Ovary (tissue), 9 donors: ENCODE measurements around the gene CCR8. TPM values are rescaled to one million over a fixed set of nuclear protein-coding genes. Genes with fewer than 3 reads are reported as not detected.

Source experiments
- DNase-seq, 5 donors: peaks; one replicate each; pipeline ENCODE4 v3.0.0-alpha.2; 2019 to 2020
- H3K27ac ChIP-seq, 2 donors: fragments of 200-600 bp; one replicate each; pipeline versions ENCODE4 v1.5.1 to v1.8.0; 2019 to 2022
- H3K27me3 ChIP-seq: fragments of 200-600 bp; one replicate; pipeline ENCODE4 v1.8.0; 2022
- H3K36me3 ChIP-seq: fragments of 200-600 bp; sonication (generic); one replicate; pipeline ENCODE4 v1.5.1; 2019
- H3K4me1 ChIP-seq: one replicate; pipeline ENCODE4 v1.8.1; 2013; ENCODE audit warnings: mild to moderate bottlenecking, moderate library complexity; ENCODE audit not compliant: insufficient read depth
- H3K4me3 ChIP-seq: fragments of 200-600 bp; sonication (generic); one replicate; pipeline ENCODE4 v1.5.1; 2017
- H3K9me3 ChIP-seq, 2 donors: fragments of 200-600 bp in 1 of 2; sonication (generic) in 1 of 2; one replicate each; pipeline versions ENCODE4 v1.5.1 to v1.8.1; 2013 to 2019; ENCODE audit warnings: mild to moderate bottlenecking in 1 of 2, moderate library complexity in 1 of 2
- EP300 ChIP-seq: sonication (generic); formaldehyde crosslinking; IDR thresholded peaks from one replicate; pipeline ENCODE4 v1.6.1; 2017; ENCODE audit warnings: antibody characterized with exemption
- POLR2A ChIP-seq: fragments of 450-650 bp; IDR thresholded peaks from one replicate; pipeline ENCODE4 v1.6.1; 2017; ENCODE audit warnings: antibody characterized with exemption, mild to moderate bottlenecking, moderate library complexity
- WGBS, 3 donors: extraction: QIAGEN DNeasy Blood & Tissue Kit in 1 of 3; methylation state at CpG; one replicate each; pipeline versions ENCODE4 v1.1.5 to v1.1.7; 2013 to 2017; 5-methylcytosine and 5-hydroxymethylcytosine counted together
- intact Hi-C, 4 donors: fragments of 100-400 bp; cut with DNase I; formaldehyde crosslinking; loops; one replicate each; pipeline versions ENCODE4 v1.11.0 to v1.15.1; 2022 to 2023
- polyA plus RNA-seq, 2 donors: library from polyadenylated mRNA; stranded (reverse); fragments of 200-250 nt in 1 of 2; fragments of 350-450 nt in 1 of 2; fragmentation: Illumina TruSeq in 1 of 2; extraction: RNeasy Lipid Tissue Mini Kit (QIAGEN cat#74804) in 1 of 2; gene quantifications; one replicate each; pipeline ENCODE4 v1.2.3, GENCODE V29; 2013 to 2014
- total RNA-seq, 7 donors: library from RNA; depleted of rRNA in 2 of 7; stranded (reverse); fragments of >200 nt in 2 of 7; fragmentation: NEBNext Ultra II Directional in 3 of 7; extraction: Animal tissue kit (Norgen Biotek cat#: 25700) in 3 of 7; gene quantifications; one replicate each; pipeline versions ENCODE4 v1.1.0 to v1.2.4, GENCODE V29; 2016 to 2023
- TF ChIP-seq, protein P1 (sequence below), 3 donors: fragments of 450-650 bp in 2 of 3; fragments of 200-600 bp in 1 of 3; IDR thresholded peaks; one replicate each; pipeline versions ENCODE4 v1.5.1 to v1.8.0; 2016 to 2022; ENCODE audit warnings: antibody characterized with exemption in 3 of 3, mild to moderate bottlenecking in 1 of 3
- donor health status: DM: no; HTN: no; CAD: no; lungs with moderate emphysema.
- donor health status: DM: no; HTN: no; CAD: no.
- donor health status: Bipolar disorder and iron deficiency.
- donor health status: DM: yes; HTN: yes; CAD: no.
- donor health status: DM: no; HTN: no; CAD: no.
- donor health status: DM: yes; HTN: yes; CAD: no.

The CCR8 gene
- total and polyA plus RNA-seq, 9 donors: 0.23 TPM; not detected in 8

DNA sequence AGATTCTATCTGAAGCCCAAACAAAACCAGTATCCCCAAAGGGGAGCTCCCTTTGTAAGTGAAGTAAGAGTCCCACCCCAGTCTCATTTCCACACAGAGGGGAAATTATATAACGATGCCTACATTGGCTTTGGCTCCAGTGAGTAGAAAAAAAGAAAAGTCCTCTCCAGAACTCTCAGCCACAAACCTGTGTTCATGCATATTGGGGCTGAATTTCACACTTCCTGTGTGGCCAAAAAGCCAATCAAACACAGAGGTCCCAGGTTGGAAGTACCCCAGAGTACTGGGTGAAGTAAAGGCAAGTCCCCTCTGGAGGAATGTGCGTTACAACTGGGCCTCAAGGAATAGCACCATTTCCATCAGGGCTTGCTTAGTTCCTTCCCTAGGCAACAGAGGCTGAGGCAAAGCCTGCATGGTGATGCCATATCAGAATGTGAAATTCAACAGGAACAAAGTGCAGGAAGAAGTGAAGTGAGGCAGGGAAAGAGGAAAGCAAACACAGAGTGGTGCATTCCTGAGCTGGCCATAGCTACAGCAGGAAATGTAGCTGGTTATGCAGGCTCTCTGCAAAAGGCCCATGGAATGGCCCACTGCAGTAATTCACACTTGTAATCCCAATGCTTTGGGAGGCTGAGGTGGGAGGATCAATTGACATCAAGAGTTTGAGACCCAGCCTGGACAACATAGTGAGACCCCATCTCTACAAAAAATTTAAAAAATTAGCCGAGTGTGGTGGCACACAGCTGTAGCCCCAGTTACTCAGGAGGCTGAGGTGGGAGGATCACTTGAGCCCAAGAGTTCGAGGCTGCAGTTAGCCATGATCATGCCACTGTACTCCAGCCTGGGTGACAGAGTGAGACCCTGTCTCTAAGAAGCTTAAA is 33.1 kb upstream of the CCR8 start:
- WGBS, 3 donors: 86 to 93% (median 88%) methylated on average over 4 of the region's 4 CpGs
- intact Hi-C loops: loop anchor here in 1 of 4 donors (5.0 kb wide), 1 partner anchor 89 kb away; no protein-coding TSS in a partner anchor
- TF ChIP-seq POLR2A (no peak), EP300 (no peak)
- TF ChIP-seq, protein P1, sequence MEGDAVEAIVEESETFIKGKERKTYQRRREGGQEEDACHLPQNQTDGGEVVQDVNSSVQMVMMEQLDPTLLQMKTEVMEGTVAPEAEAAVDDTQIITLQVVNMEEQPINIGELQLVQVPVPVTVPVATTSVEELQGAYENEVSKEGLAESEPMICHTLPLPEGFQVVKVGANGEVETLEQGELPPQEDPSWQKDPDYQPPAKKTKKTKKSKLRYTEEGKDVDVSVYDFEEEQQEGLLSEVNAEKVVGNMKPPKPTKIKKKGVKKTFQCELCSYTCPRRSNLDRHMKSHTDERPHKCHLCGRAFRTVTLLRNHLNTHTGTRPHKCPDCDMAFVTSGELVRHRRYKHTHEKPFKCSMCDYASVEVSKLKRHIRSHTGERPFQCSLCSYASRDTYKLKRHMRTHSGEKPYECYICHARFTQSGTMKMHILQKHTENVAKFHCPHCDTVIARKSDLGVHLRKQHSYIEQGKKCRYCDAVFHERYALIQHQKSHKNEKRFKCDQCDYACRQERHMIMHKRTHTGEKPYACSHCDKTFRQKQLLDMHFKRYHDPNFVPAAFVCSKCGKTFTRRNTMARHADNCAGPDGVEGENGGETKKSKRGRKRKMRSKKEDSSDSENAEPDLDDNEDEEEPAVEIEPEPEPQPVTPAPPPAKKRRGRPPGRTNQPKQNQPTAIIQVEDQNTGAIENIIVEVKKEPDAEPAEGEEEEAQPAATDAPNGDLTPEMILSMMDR (IDR thresholded peaks at IDR 0.05): no peak
- no peak overlapping the region for H3K4me3 ChIP-seq
- H3K27ac ChIP-seq: no peak overlapping the region
- H3K9me3 ChIP-seq: no peaks in the 10 kb centered on the region
- no peaks in the 10 kb centered on the region for H3K27me3 ChIP-seq
- H3K36me3 ChIP-seq: no peaks in the 10 kb centered on the region
- H3K4me1 ChIP-seq: no peaks in the 10 kb centered on the region
- DNase-seq: no peak

DNA sequence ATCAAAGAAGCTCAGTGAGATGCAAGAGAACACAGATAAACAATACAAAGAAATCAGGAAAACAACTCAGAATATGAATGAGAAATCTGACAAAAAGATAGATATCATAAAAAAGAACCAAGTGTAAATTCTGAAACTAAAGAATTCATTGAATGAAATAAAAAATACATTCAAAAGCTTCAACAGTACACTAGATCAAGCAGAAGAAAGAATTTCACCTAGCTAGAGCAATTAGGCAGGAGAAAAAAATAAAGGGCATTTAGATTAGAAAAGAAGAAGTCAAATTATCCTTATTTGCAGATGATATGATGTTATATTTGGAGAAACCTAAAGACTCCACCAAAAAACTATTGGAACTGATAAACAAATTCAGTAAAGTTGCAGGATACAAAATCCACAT is 30.2 kb upstream of the CCR8 start:
- intact Hi-C loops: loop anchor here in 1 of 4 donors (5.0 kb wide), 1 partner anchor 92 kb away; no protein-coding TSS in a partner anchor
- Histone ChIP-seq H3K4me3 (no peak overlapping the region), H3K27ac (no peak overlapping the region), H3K9me3 (no peaks in the 10 kb centered on the region), H3K36me3 (no peaks in the 10 kb centered on the region), H3K4me1 (no peaks in the 10 kb centered on the region), H3K27me3 (no peaks in the 10 kb centered on the region)
- no peak for TF ChIP-seq EP300
- TF ChIP-seq, protein P1 (IDR thresholded peaks at IDR 0.05): no peak
- DNase-seq: no peak

DNA sequence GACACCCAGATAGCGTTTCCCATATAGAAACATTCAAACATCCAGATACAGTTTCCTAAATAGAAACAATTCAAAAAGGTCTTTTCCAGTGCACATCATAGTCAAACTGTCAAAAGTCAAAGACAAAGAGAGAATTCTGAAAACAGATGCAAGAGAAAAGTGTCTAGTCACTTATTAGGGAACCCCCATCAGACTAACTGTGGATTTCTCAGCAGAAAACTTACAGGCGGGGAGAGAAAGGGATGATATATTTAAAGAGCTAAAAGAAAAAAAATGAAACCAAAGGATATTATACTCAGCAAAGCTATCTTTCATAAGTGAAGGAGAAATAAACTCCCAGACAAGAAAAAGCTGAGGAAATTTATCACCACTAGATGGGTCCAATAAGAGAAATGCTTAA is 27.3 kb upstream of the CCR8 start:
- Histone ChIP-seq H3K27ac (no peak overlapping the region), H3K4me3 (no peak overlapping the region), H3K36me3 (no peaks in the 10 kb centered on the region), H3K4me1 (no peaks in the 10 kb centered on the region), H3K27me3 (no peaks in the 10 kb centered on the region), H3K9me3 (peaks cover 0 to 4% of the 10 kb centered on the region in 2 donors)
- 86 to 92% (median 92%) methylated on average over 2 of the region's 2 CpGs for WGBS, 3 donors
- intact Hi-C loops: no loop called here
- DNase-seq: no peak
- TF ChIP-seq, protein P1 (IDR thresholded peaks at IDR 0.05): no peak
- TF ChIP-seq EP300 (no peak), POLR2A (no peak)

DNA sequence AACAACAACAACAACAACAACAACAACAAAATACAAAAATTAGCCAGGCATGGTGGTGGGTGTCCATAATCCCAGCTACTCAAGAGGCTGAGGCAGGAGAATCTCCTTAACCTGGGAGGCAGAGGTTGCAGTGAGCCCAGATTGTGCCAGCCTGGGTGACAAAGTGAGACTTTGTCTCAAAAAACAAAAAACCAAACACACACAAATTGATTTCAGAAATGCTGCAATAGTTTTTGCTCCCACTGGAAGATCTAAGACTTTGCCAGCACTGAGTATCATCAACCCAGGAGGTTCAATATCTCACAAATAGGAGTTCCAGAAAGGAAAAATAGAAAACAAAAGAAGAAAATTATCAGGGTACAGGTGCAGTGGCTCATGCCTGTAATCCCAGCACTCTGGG is 16.2 kb upstream of the CCR8 start:
- H3K27ac ChIP-seq: no peak overlapping the region
- no peaks in the 10 kb centered on the region for H3K27me3 ChIP-seq
- no peaks in the 10 kb centered on the region for H3K9me3 ChIP-seq
- H3K36me3 ChIP-seq: no peaks in the 10 kb centered on the region
- no peaks in the 10 kb centered on the region for H3K4me1 ChIP-seq
- no peak for DNase-seq
- intact Hi-C loops: no loop called here
- TF ChIP-seq, protein P1 (IDR thresholded peaks at IDR 0.05): no peak
- no peak for TF ChIP-seq POLR2A
- no peak overlapping the region for H3K4me3 ChIP-seq
